Activated effector memory CD4-positive, alpha-beta T cell treated with anti-CD3 and anti-CD28 coated beads, Interleukin-2, amount 50 U/mL, for 16 hours (primary cell): ENCODE measurements around the gene RAPGEF4.

Experiments used
- DNase-seq: peaks from one replicate; pipeline ENCODE4 v3.0.0-alpha.2; 2020

The RAPGEF4 gene

GRCh38 chr2:173049831-173050230, 314.2 kb downstream of the RAPGEF4 start:
- DNase-seq, result no peak

- no peak for DNase-seq
Measured at GRCh38 chr2:173050684-173051083, 315.0 kb downstream of the RAPGEF4 start.

GRCh38 chr2:173051463-173052215, 316.0 kb downstream of the RAPGEF4 start:
- DNase-seq, result no peak

GRCh38 chr2:173053043-173053699, 317.5 kb downstream of the RAPGEF4 start:
- DNase-seq, result no peak

GRCh38 chr2:173054466-173054865, 318.8 kb downstream of the RAPGEF4 start:
- DNase-seq, result no peak

GRCh38 chr2:173056705-173057364, 321.2 kb downstream of the RAPGEF4 start:
- no peak for DNase-seq

GRCh38 chr2:173058097-173058496, 322.5 kb downstream of the RAPGEF4 start:
- DNase-seq, result no peak

GRCh38 chr2:173058673-173059072, 323.0 kb downstream of the RAPGEF4 start:
- no peak for DNase-seq

GRCh38 chr2:173059292-173059691, 323.6 kb downstream of the RAPGEF4 start:
- no peak for DNase-seq

GRCh38 chr2:173059971-173060461, 324.4 kb downstream of the RAPGEF4 start:
- DNase-seq, result no peak

GRCh38 chr2:173062801-173063200, 327.2 kb downstream of the RAPGEF4 start:
- no peak for DNase-seq

- no peak for DNase-seq
Measured at GRCh38 chr2:173064151-173064805, 328.6 kb downstream of the RAPGEF4 start.

GRCh38 chr2:173066887-173067676, 331.4 kb downstream of the RAPGEF4 start:
- no peak for DNase-seq

- DNase-seq, result no peak
Measured at GRCh38 chr2:173075056-173075780, 339.6 kb downstream of the RAPGEF4 start.

GRCh38 chr2:173075781-173076580, 340.3 kb downstream of the RAPGEF4 start, which contains the start of gene MAP3K20:
MAP3K20 (plus strand) TSS chr2:173075846; CDS start chr2:173091032, 15,186 bp downstream.
- DNase-seq, result peak; percentile 76

- peak; percentile 64 for DNase-seq
Measured at GRCh38 chr2:173076581-173077345, 341.1 kb downstream of the RAPGEF4 start.

GRCh38 chr2:173077506-173078177, 342.0 kb downstream of the RAPGEF4 start:
- DNase-seq, result no peak

GRCh38 chr2:173079141-173079540, 343.5 kb downstream of the RAPGEF4 start:
- DNase-seq, result no peak
